ENCODE measurements around the gene FYN. TPM values are rescaled to one million over a fixed set of nuclear protein-coding genes. Genes with fewer than 3 reads are reported as not detected.

The FYN gene
- total and polyA plus RNA-seq, 2 of the 4 experiments (the other 2 are of a cell fraction), result 30.8 to 36.4 TPM

DNA sequence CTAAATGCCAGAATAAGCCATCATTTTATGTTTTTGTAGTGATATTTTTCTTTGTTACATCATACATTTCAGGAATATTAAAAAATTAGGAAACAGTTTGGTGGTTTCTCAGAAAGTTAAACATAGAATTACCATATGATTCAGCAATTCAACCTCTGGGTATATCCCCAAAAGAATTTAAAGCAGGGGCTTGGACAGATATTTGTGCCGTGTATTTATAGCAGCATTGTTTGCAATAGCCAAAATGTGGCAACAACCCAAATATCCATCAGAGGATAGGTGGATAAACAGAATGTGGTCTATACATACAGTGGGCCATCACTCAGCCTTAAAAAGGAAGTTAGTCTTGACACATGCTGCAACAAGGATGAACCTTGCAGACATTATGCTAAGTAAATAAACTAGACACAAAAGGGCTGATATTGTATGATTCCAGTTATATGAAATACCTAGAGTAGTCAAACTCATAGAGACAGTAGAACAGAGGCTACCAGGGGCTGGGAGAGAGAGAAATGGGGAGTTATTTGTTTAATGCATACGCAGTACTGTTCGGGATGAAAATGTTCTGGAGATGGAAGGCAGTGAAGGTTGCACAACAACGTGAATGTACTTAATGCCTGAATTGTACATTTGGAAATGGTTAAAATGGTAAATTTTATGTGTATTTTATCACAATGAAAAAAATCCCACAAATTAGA, 248.7 kb downstream of the FYN start:
- ChIA-PET POLR2A (ENCODE audit: unreplicated experiment) (no interaction called here), CTCF (no interaction called here)
- H3K9ac ChIP-seq (ENCODE audit: low read depth, low read length), result no peak overlapping the region
- H3K27ac ChIP-seq (ENCODE audit: insufficient read depth, low read length), result no peak overlapping the region
- peaks cover 11% of the 10 kb centered on the region for H3K4me1 ChIP-seq (ENCODE audit: control insufficient read depth, insufficient read depth, low read length)
- no peak overlapping the region for H2BK15ac ChIP-seq (ENCODE audit: low read depth, low read length)
- no peak overlapping the region for H2AK9ac ChIP-seq (replicated peaks; ENCODE audit: low read depth, low read length, poor library complexity)
- no CpG with 5 or more reads among the region's 4 CpGs for WGBS, 2 experiments (ENCODE audit: extremely low coverage in 2 of 2, insufficient read length in 1 of 2)
- H3K9me1 ChIP-seq (ENCODE audit: insufficient read depth, low read length), result peaks cover 6% of the 10 kb centered on the region; the same call in 1 of the 2 replicates
- H3K4me3 ChIP-seq (ENCODE audit: insufficient read depth, low read depth, low read length), result no peak overlapping the region
- H3K9me3 ChIP-seq (ENCODE audit: control insufficient read depth, insufficient read depth, low read length), result peaks cover 5% of the 10 kb centered on the region
- no peak overlapping the region for H3K56ac ChIP-seq (ENCODE audit: extremely low read depth, insufficient read depth, low read length)
- BruUV-seq (replicated peaks), result no TSS peak
- H3K79me1 ChIP-seq (ENCODE audit: low read depth in 1 of 2, low read length in 2 of 2), result no peaks in the 10 kb centered on the region
- dilution Hi-C loops (cut with HindIII; ENCODE audit: low sequenced_read_pairs, unreplicated experiment) (no loop called here), intact Hi-C loops (cut with micrococcal nuclease) (no loop called here), in situ Hi-C loops (cut with MboI; ENCODE audit: low sequenced_read_pairs) (no loop called here)
- H3K27me3 ChIP-seq (ENCODE audit: control insufficient read depth, insufficient read depth, low read length), result no peaks in the 10 kb centered on the region; the same call in 1 of the 2 replicates
- no peaks in the 10 kb centered on the region for H3K36me3 ChIP-seq (ENCODE audit: control insufficient read depth, insufficient read depth, low read length)
- peak overlapping the region; percentile 16; the same call in 1 of the 2 replicates for H2BK120ac ChIP-seq (ENCODE audit: low read depth, low read length)
- no peak overlapping the region for H4K8ac ChIP-seq (ENCODE audit: low read depth in 2 of 2, low read length in 2 of 2)
- H3K18ac ChIP-seq (ENCODE audit: low read depth, low read length), result no peak overlapping the region
- ATAC-seq (ENCODE audit: low read depth) (peak; percentile 29), DNase-seq (peak; percentile 31)
- H2BK20ac ChIP-seq (ENCODE audit: low read depth, low read length), result no peak overlapping the region
- H4K5ac ChIP-seq (ENCODE audit: low read depth, low read length), result no peak overlapping the region
- H3K4ac ChIP-seq (ENCODE audit: low read depth, low read length), result peak overlapping the region; percentile 19; the same call in 1 of the 2 replicates
- H4K91ac ChIP-seq (ENCODE audit: insufficient read depth, low read depth, low read length), result no peak overlapping the region
- H4K20me1 ChIP-seq (ENCODE audit: insufficient read depth, low read length), result no peaks in the 10 kb centered on the region
- H3K14ac ChIP-seq (replicated peaks; ENCODE audit: low read depth, low read length), result no peak overlapping the region
- no peak overlapping the region; the same call in 1 of the 2 replicates for H3K4me2 ChIP-seq (ENCODE audit: low read depth, low read length)
- H2AFZ ChIP-seq (replicated peaks; ENCODE audit: low read length, poor library complexity), result no peak overlapping the region
- H3K23ac ChIP-seq (ENCODE audit: low read depth, low read length), result no peak overlapping the region
- no peak overlapping the region for H2BK5ac ChIP-seq (ENCODE audit: low read depth, low read length, poor library complexity, severe bottlenecking)
- no peak overlapping the region for H2AK5ac ChIP-seq (ENCODE audit: low read depth, low read length)
- TF ChIP-seq CEBPB (IDR thresholded peaks at IDR 0.05; ENCODE audit: low read depth, low read length) (peak; percentile 68), USF2 (IDR thresholded peaks at IDR 0.05; ENCODE audit: low read depth, low read length) (no peak)

Measured in IMR-90 (cell line).